Lung (tissue), 12 donors: ENCODE measurements around the gene NEUROD2. TPM values are rescaled to one million over a fixed set of nuclear protein-coding genes. Genes with fewer than 3 reads are reported as not detected.
"Not testable (repeated sequence)": the region's sequence is repeated elsewhere in the genome, so short reads cannot be mapped to it uniquely, and the experiment has no call there.

Source experiments
- ATAC-seq: fragments of 200-7000 bp; cut with Tn5 transposase; one replicate; pipeline ENCODE4 v1.9.1; 2020; ENCODE audit warnings: moderate number of reproducible peaks; ENCODE audit not compliant: insufficient read depth, low FRiP score
- DNase-seq, 3 donors: peaks; one replicate each; pipeline ENCODE4 v3.0.0-alpha.2; 2013 to 2017
- H3K27ac ChIP-seq, 2 donors: one replicate each; pipeline ENCODE4 v1.5.1; 2013; ENCODE audit warnings: mild to moderate bottlenecking in 2 of 2, moderate library complexity in 2 of 2, control low read depth in 1 of 2, inconsistent platforms in 1 of 2, low read depth in 1 of 2, low read length in 1 of 2
- H3K27me3 ChIP-seq, 3 donors: one replicate each; pipeline ENCODE4 v1.5.1; 2013; ENCODE audit warnings: low read length in 2 of 3; ENCODE audit not compliant: control insufficient read depth in 3 of 3, insufficient read depth in 3 of 3
- H3K36me3 ChIP-seq, 4 donors: one replicate each; pipeline ENCODE4 v1.5.1; 2013; ENCODE audit warnings: low read length in 4 of 4, mild to moderate bottlenecking in 1 of 4, moderate library complexity in 1 of 4; ENCODE audit not compliant: control insufficient read depth in 4 of 4, insufficient read depth in 4 of 4
- H3K4me1 ChIP-seq, 5 donors: one replicate each; pipeline ENCODE4 v1.5.1; 2013; ENCODE audit warnings: low read length in 5 of 5, mild to moderate bottlenecking in 2 of 5, moderate library complexity in 1 of 5; ENCODE audit not compliant: control insufficient read depth in 5 of 5, insufficient read depth in 5 of 5
- H3K4me3 ChIP-seq: one replicate; pipeline ENCODE4 v1.5.1; 2013; ENCODE audit warnings: mild to moderate bottlenecking, control low read depth, moderate library complexity
- H3K9ac ChIP-seq, 2 donors: one replicate each; pipeline ENCODE4 v1.5.1; 2013; ENCODE audit warnings: low read length in 2 of 2, control low read depth in 1 of 2; ENCODE audit not compliant: insufficient read depth in 1 of 2
- H3K9me3 ChIP-seq, 4 donors: one replicate each; pipeline ENCODE4 v1.5.1; 2013; ENCODE audit warnings: low read length in 3 of 4, mild to moderate bottlenecking in 1 of 4, moderate library complexity in 1 of 4; ENCODE audit not compliant: control insufficient read depth in 4 of 4, insufficient read depth in 3 of 4
- CTCF ChIP-seq: IDR thresholded peaks from 2 replicates; pipeline ENCODE4 v1.5.1; 2012; ENCODE audit warnings: mild to moderate bottlenecking; ENCODE audit errors: control extremely low read depth, extremely low read depth
- WGBS, 2 donors: extraction: QIAGEN DNeasy Blood & Tissue Kit; methylation state at CpG; one replicate each; pipeline ENCODE4 v1.1.7; 2013; 5-methylcytosine and 5-hydroxymethylcytosine counted together
- polyA plus RNA-seq, 2 donors: library from polyadenylated mRNA; stranded (reverse); fragments of 200-250 nt; gene quantifications; one replicate each; pipeline ENCODE4 v1.2.1, GENCODE V29; 2013
- total RNA-seq, 2 donors: library from RNA; depleted of rRNA in 1 of 2; stranded (reverse); fragments of >200 nt in 1 of 2; gene quantifications; one replicate each; pipeline ENCODE4 v1.2.1, GENCODE V29; 2014 to 2021
- donor health status: control.
- donor health status: control.
- donor health status: Bipolar disorder and iron deficiency.
- donor health status: healthy.
- donor health status: DM: yes; HTN: yes; CAD: no.

The NEUROD2 gene
- total and polyA plus RNA-seq, 4 donors = 0.04 TPM; not detected in 3

DNA sequence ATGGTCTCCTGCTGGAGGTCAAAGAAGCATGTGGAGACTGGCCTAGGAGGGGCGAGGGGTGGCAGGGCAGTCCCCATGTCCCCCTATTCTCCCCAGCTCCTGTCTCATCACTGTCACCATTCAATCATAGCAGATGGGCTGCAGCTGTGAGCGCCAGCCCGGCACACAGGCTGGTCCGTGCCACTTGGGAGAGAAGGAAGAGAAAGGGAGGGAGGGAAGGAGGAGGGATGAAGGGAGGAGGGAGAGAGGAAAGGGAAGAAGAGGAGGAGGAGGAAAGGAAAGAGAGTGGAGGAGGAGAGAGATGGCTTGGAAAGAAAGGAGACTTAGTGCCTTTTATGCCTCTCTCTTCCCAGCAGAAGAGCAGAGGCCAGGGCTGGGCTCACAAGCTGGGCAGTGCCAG, 12.4 kb downstream of the NEUROD2 start:
- no peak for TF ChIP-seq CTCF
- Histone ChIP-seq H3K4me1 (peaks cover 0 to 14% (median 7%) of the 10 kb centered on the region in 5 donors), H3K27ac (no peak overlapping the region), H3K9me3 (peaks cover 0 to 6% (median 0%) of the 10 kb centered on the region in 4 donors), H3K9ac (no peak overlapping the region), H3K27me3 (peaks cover 8 to 72% (median 53%) of the 10 kb centered on the region in 3 donors), H3K36me3 (no peaks in the 10 kb centered on the region), H3K4me3 (no peak overlapping the region)
- 19 to 22% methylated on average over 4 of the region's 4 CpGs for WGBS, 2 donors
- no peak for DNase-seq
- ATAC-seq = no peak

DNA sequence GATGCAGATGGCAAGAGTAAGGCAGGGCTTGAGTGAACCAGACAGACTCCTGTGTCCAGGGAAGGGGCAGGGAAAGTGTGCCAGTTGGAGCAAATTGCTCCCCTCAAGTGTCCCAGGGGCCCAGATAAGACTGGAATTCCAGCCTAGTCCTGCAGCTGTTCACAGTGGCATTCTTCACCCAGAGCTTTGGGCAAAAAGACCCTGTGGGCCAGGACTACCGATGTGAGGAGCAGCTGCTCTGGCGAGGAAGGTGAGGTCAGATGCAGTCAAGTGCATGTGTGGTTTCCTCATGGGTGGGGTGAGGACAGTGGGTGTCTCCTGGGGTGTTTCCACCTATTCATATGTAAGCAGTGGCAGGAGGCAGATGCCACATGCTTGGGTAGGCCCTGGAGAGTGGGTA, 14.3 kb downstream of the NEUROD2 start:
- H3K9ac ChIP-seq = no peak overlapping the region
- peaks cover 0 to 3% (median 0%) of the 10 kb centered on the region in 4 donors for H3K9me3 ChIP-seq
- H3K27ac ChIP-seq = no peak overlapping the region
- peaks cover 0 to 4% (median 0%) of the 10 kb centered on the region in 5 donors for H3K4me1 ChIP-seq
- H3K36me3 ChIP-seq = no peaks in the 10 kb centered on the region
- TF ChIP-seq CTCF = no peak
- no peak for DNase-seq
- WGBS, 2 donors = 79 to 81% methylated on average over 2 of the region's 2 CpGs
- ATAC-seq = no peak
- no peak overlapping the region for H3K4me3 ChIP-seq
- peaks cover 3 to 57% (median 34%) of the 10 kb centered on the region in 3 donors for H3K27me3 ChIP-seq

DNA sequence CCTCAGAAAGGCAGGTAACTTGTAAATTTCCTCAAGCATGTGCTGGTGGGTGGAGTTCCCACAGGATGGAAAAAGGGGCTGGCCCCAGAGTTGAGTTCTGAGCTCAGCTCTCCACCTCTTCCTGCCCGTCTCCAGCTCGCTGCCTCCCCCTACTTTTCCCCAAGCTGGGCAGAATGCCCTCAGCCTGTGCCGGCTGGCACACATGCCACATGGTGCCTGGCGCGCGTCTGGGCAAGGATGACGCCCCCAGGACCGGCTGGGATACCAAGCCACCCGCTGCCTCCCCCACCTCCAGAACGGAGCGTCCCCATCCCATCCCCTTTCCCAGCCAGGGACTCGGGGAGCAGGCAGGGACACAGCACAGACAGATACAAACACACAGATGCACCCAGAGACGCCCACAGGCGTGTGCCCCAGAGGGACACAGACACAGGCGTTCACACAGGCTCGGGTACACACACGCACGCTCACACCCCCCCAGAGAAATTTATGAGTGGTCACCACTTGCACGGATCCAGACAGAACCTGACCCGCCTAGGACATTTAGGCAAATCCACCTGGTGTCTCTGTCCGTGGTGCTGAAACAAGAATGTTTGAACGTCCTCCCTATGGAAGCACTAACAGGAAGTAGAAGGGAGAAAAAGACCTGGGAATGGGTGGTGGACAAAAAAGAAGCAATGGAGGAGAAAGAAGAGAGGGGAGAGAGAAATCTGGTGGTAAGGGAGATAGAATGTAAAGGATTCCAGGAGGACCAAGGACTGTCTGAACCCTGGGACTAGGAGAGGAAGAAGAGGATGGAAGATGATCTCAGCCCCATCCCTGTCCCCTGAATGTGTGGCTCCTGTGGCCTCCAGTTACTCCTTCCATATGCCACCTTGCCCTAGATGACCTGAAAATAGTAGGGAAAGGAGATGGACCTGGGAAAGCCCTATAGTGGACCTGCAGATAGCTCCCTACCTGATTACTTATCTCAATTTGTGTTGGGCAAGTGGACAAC, 15.5 kb downstream of the NEUROD2 start:
- H3K27ac ChIP-seq = no peak overlapping the region
- WGBS, 2 donors = 5 to 8% methylated on average over 22 of the region's 22 CpGs
- no peaks in the 10 kb centered on the region for H3K9me3 ChIP-seq
- H3K4me1 ChIP-seq = peaks cover 0 to 4% (median 0%) of the 10 kb centered on the region in 5 donors
- no peaks in the 10 kb centered on the region for H3K36me3 ChIP-seq
- H3K4me3 ChIP-seq = peak overlapping the region; percentile 9
- ATAC-seq = no peak
- peaks cover 3 to 46% (median 24%) of the 10 kb centered on the region in 3 donors for H3K27me3 ChIP-seq
- H3K9ac ChIP-seq = no peak overlapping the region
- TF ChIP-seq CTCF = no peak
- peak; percentile 57 to 82 (median 74) for DNase-seq

- not testable (repeated sequence) for H3K27ac ChIP-seq, H3K9ac ChIP-seq, H3K36me3 ChIP-seq, DNase-seq, H3K4me1 ChIP-seq, H3K4me3 ChIP-seq, ATAC-seq, H3K9me3 ChIP-seq
- H3K27me3 ChIP-seq = peaks cover 3 to 25% (median 7%) of the 10 kb centered on the region in 3 donors
- 69 to 72% methylated on average over 2 of the region's 2 CpGs for WGBS, 2 donors
Measured at GRCh38 chr17:39590180-39590579, 17.5 kb downstream of the NEUROD2 start.
